ENCODE data around the gene PPP1R15A. TPM values are rescaled to one million over a fixed set of nuclear protein-coding genes. Genes with fewer than 3 reads are reported as not detected.
"Not testable (repeated sequence)": the region's sequence is repeated elsewhere in the genome, so short reads cannot be mapped to it uniquely, and the experiment has no call there.

The PPP1R15A gene
- 138 TPM for total RNA-seq (ENCODE audit: insufficient read depth, low replicate concordance)

DNA sequence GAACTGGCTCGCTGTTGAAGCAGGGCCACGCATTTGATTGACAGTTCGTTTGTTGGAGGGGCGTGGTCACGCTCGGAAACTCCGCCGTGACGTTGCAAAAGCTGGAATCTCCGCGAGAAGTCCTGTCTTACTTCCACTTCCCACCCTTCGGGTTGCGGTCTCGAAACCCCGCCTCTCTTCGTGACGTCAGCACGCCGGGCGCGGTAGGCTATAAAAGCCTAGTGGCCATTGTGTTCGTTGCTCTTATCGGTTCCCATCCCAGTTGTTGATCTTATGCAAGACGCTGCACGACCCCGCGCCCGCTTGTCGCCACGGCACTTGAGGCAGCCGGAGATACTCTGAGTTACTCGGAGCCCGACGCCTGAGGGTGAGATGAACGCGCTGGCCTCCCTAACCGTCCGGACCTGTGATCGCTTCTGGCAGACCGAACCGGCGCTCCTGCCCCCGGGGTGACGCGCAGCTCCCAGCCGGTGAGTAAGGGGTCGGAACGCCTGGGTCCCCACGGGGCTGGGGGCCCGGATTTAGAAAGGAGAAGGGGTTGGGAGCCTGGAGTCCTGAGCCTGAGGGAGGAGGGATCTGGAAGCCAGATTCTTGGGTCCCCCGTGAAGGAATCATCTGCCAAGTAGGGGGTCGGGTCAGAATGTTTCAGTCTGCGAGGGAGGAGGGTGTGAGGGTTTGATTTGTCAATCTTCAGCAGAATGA, at the start of gene PPP1R15A:
Gene PPP1R15A, plus strand, starts transcription at position 240 of the 702 bp plus-strand sequence. CDS start 813 bp downstream, outside the sequence.
- peak; percentile 98 for DNase-seq (ENCODE audit: low spot score)

GRCh38 chr19:48822514-48822913, 49.7 kb upstream of the PPP1R15A start:
- no peak for DNase-seq (ENCODE audit: low spot score)

- DNase-seq (ENCODE audit: low spot score), result no peak
Observed at GRCh38 chr19:48826606-48827020, 45.6 kb upstream of the PPP1R15A start.

GRCh38 chr19:48830088-48830487, 42.1 kb upstream of the PPP1R15A start:
- DNase-seq (ENCODE audit: low spot score), result no peak

DNA sequence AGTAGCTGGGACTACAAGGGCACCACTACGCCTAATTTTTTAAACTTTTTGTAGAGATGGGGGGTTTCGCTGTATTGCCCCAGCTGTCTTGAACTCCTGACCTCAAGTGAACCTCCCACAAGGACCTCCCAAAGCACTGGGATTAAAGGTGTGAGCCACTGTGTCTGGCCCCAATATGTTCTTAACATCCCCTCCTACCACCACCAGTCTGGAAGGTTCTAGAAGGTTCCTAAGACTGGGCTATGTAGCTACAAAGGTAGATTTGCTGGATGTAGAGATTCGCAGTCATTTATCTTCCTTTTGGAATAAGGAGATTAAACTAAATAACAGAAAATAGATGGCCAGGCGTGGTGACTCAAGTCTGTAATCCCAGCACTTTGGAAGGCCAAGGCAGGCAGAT, 41.3 kb upstream of the PPP1R15A start:
- DNase-seq (ENCODE audit: low spot score), result no peak

DNA sequence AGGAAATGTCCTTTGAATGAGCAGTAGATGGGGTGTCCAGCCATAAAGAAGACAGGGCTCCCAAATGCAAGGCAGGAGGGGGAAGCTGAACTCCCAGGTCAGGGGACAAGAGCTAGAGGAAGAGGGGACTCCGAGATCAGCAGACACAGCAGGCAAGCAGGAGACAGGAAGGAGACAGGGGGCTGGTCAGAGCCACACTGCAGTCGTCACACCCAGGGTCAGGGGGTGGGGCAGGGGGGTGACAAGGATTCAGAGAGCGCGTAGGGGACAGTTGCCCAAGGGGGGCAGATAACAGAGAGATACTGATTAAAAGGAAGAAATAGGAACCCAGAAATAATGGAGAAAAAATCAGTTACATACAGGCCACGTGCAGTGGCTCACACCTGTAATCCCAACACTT, 39.2 kb upstream of the PPP1R15A start:
- no peak for DNase-seq (ENCODE audit: low spot score)

- DNase-seq (ENCODE audit: low spot score), result no peak
Observed at GRCh38 chr19:48833977-48834376, 38.2 kb upstream of the PPP1R15A start.

DNA sequence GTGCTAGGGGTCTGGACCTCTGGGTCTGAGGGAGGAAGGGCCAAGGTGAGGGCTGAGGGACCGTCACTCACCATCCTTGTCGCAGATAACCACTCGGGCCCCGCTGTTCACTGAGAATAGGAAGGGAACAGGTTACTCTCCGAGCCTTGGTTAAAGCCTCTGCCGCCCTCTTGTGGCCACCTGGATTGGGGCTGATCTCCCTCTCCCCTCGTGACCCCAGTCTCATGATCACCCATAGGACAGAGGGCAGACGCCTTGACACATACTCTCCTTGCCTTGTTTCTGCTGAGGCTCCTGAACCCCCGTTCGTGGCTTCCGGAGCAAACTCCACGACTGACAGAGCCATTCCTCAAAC, 36.5 kb upstream of the PPP1R15A start:
- peak; percentile 88 for DNase-seq (ENCODE audit: low spot score)

- DNase-seq (ENCODE audit: low spot score), result peak; percentile 92
Observed at GRCh38 chr19:48836089-48837017, 35.9 kb upstream of the PPP1R15A start, which contains the start of gene HSD17B14. Gene HSD17B14, minus strand, starts transcription at chr19:48836491. Its CDS starts 80 bp downstream, at chr19:48836411.

- peak; percentile 98 for DNase-seq (ENCODE audit: low spot score)
Observed at GRCh38 chr19:48837051-48837524, 35.1 kb upstream of the PPP1R15A start.

DNA sequence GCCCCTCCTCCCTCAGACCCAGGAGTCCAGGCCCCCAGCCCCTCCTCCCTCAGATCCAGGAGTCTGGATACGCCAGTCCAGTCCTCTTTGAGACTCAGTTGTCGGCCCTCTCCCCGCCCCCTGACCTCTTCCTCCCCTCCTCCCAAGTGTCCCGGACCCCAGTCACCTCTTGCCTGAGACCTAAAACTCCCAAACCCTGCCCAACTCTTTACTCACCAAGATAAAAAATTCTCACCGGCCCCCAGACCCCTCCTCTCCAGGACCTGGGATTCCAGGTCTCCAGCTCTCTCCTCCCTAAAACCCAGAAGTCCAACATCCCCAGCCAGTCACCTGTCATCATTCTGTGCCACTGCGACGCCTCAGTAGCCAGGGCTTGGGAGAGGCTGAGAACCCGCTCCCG, 34.5 kb upstream of the PPP1R15A start:
- no peak for DNase-seq (ENCODE audit: low spot score)

DNA sequence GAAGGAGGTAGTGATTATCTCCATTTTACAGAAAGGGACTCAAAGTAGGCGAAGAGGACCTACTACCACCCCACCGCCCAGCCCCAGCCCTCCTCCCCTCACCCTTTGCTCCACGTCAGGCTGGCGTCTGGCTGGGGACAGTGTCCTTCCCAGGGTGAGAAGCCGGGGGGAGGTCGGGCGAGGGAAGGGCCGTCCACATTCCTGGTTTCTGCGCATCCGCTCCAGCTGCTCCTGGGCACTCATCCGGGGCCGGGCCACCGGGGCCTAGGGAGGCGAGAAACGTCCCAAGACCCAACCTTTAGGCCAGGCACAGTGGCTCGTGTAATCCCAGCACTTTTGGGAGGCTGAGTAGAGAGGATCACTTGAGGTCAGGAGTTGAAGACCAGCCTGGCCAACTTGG, 31.2 kb upstream of the PPP1R15A start:
- no peak for DNase-seq (ENCODE audit: low spot score)

- DNase-seq (ENCODE audit: low spot score), result no peak
Observed at GRCh38 chr19:48841571-48841970, 30.6 kb upstream of the PPP1R15A start.

DNA sequence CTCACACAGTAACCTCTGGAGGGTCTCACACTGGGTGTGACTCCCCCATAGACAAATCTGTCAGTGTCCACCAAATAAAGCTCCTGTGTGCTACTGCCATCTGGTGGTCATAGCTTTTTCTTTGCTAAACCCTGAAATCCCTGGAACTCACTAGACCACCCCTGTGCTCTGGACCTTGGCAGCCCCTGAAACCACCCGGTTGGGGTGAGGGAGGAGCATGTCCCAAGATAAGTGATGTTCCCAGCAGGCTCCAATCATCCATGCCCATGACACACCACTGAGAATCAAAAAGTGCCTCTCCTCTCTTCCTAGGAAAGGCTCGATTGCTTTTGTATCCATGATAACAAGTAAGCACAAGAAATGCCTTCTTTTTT, 29.4 kb upstream of the PPP1R15A start:
- DNase-seq (ENCODE audit: low spot score), result peak; percentile 71

- DNase-seq (ENCODE audit: low spot score), result no peak
Observed at GRCh38 chr19:48844472-48844871, 27.7 kb upstream of the PPP1R15A start.

DNA sequence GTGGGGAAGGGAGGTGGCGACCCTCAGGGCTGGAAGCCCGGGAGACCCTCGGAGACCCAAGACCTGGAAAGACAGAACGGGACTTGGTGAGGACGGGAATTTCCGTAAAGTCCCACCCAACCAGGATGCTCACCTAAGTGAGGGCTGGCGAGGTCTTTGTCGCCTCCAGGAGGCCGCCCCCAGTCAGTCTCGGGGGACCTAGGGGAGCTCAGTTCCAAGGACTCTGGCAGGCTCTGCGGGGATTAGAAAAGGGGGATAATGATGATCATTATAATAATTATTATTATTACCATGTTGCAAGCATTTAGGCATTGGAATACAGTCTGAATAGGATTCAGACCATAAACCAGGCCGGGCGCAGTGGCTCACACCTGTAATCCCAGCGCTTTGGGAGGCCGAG, 26.8 kb upstream of the PPP1R15A start:
- no peak for DNase-seq (ENCODE audit: low spot score)

- not testable (repeated sequence) for DNase-seq (ENCODE audit: low spot score)
Observed at GRCh38 chr19:48846659-48847058, 25.6 kb upstream of the PPP1R15A start.

DNA sequence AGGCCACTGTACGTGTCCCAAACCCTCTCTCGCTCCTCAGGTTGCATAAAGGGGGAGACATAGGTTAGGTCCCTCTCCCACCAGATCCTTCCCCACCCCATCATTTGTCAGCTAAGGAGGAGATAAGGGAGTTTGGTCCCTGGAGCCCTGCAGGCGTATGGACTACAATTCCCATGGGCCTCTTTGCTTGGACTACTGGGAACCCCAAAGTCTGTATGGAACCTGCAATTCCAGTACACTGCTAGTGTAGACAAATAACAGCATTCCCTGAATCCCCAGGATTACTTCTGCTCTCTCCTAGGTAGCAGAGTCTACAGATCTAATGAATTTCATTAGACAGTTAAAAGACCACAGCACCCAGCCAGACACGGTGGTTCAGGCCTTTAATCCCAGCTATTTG, 19.9 kb upstream of the PPP1R15A start:
- DNase-seq (ENCODE audit: low spot score), result no peak

GRCh38 chr19:48853483-48853882, 18.7 kb upstream of the PPP1R15A start:
- no peak for DNase-seq (ENCODE audit: low spot score)

GRCh38 chr19:48854103-48854502, 18.1 kb upstream of the PPP1R15A start:
- no peak for DNase-seq (ENCODE audit: low spot score)

DNA sequence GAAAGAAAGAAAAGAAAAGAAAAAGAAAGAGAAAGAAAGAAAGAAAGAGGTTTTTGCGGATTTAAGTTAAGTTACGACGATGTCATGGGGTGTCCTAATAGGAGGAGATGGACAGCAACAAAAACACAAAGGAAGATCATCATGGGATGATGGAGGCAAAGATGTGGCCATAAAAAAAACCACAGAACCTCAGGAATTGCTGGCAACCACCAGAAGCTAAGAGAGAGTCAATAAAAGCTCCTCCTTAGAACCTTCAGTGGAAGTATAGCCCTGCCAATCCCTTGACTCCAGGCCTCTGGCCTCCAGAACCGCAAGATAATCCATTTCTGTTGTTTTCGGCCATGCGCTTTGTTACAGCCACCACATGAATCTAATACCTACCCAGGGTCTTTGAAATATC, 15.3 kb upstream of the PPP1R15A start:
- DNase-seq (ENCODE audit: low spot score), result no peak

- DNase-seq (ENCODE audit: low spot score), result no peak
Observed at GRCh38 chr19:48858984-48859710, 13.1 kb upstream of the PPP1R15A start.

Measured in umbilical cord (tissue), 2 donors.